GM18861 (cell line): Measurements from ENCODE around the gene IFT27.
"Not testable (repeated sequence)": the region's sequence is repeated elsewhere in the genome, so short reads cannot be mapped to it uniquely, and the experiment has no call there.

Source experiments
- ATAC-seq: cut with Tn5 transposase; IDR thresholded peaks from one replicate; pipeline ENCODE4 v1.9.1; 2021; ENCODE audit not compliant: unreplicated experiment

IFT27 gene

GRCh38 chr22:36765943-36766450 is 9.9 kb downstream of the IFT27 start:
- no peak for ATAC-seq

- no peak for ATAC-seq
These were observed 10.6 kb downstream of the IFT27 start for GRCh38 chr22:36765131-36765942.

GRCh38 chr22:36764641-36765040 is 11.3 kb downstream of the IFT27 start:
- ATAC-seq: no peak

GRCh38 chr22:36764060-36764459 is 11.9 kb downstream of the IFT27 start:
- no peak for ATAC-seq

- no peak for ATAC-seq
These were observed 12.3 kb downstream of the IFT27 start for GRCh38 chr22:36763576-36763975.

- no peak for ATAC-seq
These were observed 13.1 kb downstream of the IFT27 start for GRCh38 chr22:36762687-36763260.

GRCh38 chr22:36761553-36762240 is 14.2 kb downstream of the IFT27 start:
- ATAC-seq: no peak

GRCh38 chr22:36760786-36761185 is 15.1 kb downstream of the IFT27 start:
- ATAC-seq: no peak

GRCh38 chr22:36759481-36760159 is 16.3 kb downstream of the IFT27 start:
- ATAC-seq: no peak

GRCh38 chr22:36758792-36759271 is 17.1 kb downstream of the IFT27 start:
- ATAC-seq: no peak

GRCh38 chr22:36757668-36758211 is 18.2 kb downstream of the IFT27 start:
- no peak for ATAC-seq

GRCh38 chr22:36756746-36757655 is 18.9 kb downstream of the IFT27 start:
- no peak for ATAC-seq

- ATAC-seq: no peak
These were observed 19.9 kb downstream of the IFT27 start for GRCh38 chr22:36756031-36756430.

- no peak for ATAC-seq
These were observed 20.6 kb downstream of the IFT27 start for GRCh38 chr22:36755316-36755715.

GRCh38 chr22:36754881-36755280 is 21.0 kb downstream of the IFT27 start:
- not testable (repeated sequence) for ATAC-seq

GRCh38 chr22:36753916-36754315 is 22.0 kb downstream of the IFT27 start:
- no peak for ATAC-seq

GRCh38 chr22:36753120-36753802 is 22.7 kb downstream of the IFT27 start:
- no peak for ATAC-seq

GRCh38 chr22:36746375-36746970 is 29.4 kb downstream of the IFT27 start:
- ATAC-seq: no peak
